ENCODE data around the gene SOST. TPM values are rescaled to one million over a fixed set of nuclear protein-coding genes. Genes with fewer than 3 reads are reported as not detected.

Gene SOST
- total and polyA plus RNA-seq, 2 donors (not counting 1 experiment from before 2014, with no cell fraction given) = not detected

GRCh38 chr17:43787728-43788127 is 29.1 kb upstream of the SOST start:
- POLR2A ChIA-PET = no interaction called here
- CTCF ChIA-PET = interaction anchor here (1.5 to 1.6 kb wide), 2 partner anchors 21 to 28 kb away, joined by 3 to 13 read pairs; no protein-coding TSS in a partner anchor
- Histone ChIP-seq H3K4me2 (replicated peaks; ENCODE audit: low read depth, low read length, poor library complexity, severe bottlenecking) (no peak overlapping the region), H3K4me3 (ENCODE audit: control extremely low read depth in 1 of 5, extremely low read depth in 1 of 5, insufficient read depth in 1 of 5, low read depth in 2 of 5, low read length in 4 of 5) (no peak overlapping the region), H3K4me1 (ENCODE audit: control insufficient read depth in 2 of 2, insufficient read depth in 2 of 2, low read length in 2 of 2) (no peaks in the 10 kb centered on the region), H4K20me1 (ENCODE audit: control insufficient read depth, insufficient read depth, low read length, poor library complexity, severe bottlenecking) (no peaks in the 10 kb centered on the region), H3K79me2 (ENCODE audit: control insufficient read depth, insufficient read depth, low read length) (no peaks in the 10 kb centered on the region), H3K9me3 (ENCODE audit: control extremely low read depth in 1 of 3, control insufficient read depth in 2 of 3, insufficient read depth in 1 of 3, low read length in 2 of 3) (no peaks in the 10 kb centered on the region), H2AFZ (ENCODE audit: insufficient read depth, low read depth, low read length, poor library complexity, severe bottlenecking) (no peak overlapping the region), H3K9ac (ENCODE audit: low read length) (no peak overlapping the region), H3K27me3 (replicated peaks in 1 of 4; ENCODE audit: control extremely low read depth in 1 of 4, control insufficient read depth in 3 of 4, insufficient read depth in 4 of 4, low read length in 3 of 4) (peaks cover 0 to 16% (median 6%) of the 10 kb centered on the region in 4 experiments), H3K27ac (ENCODE audit: low read length in 2 of 2) (no peak overlapping the region), H3K36me3 (replicated peaks in 1 of 2; ENCODE audit: control extremely low read depth in 1 of 2, control insufficient read depth in 1 of 2, extremely low read depth in 1 of 2, insufficient read depth in 2 of 2, low read length in 1 of 2) (no peaks in the 10 kb centered on the region)
- intact Hi-C loops (cut with micrococcal nuclease) = no loop called here
- no peak overlapping the region for H3K4me3 Mint-ChIP-seq
- H3K9me3 Mint-ChIP-seq (ENCODE audit: insufficient read depth) = peaks cover 2% of the 10 kb centered on the region
- TF ChIP-seq CTCF (IDR thresholded peaks at IDR 0.05) (no peak), EZH2 (IDR thresholded peaks at IDR 0.05; ENCODE audit: borderline replicate concordance, insufficient read depth, low read depth, low read length, poor library complexity, severe bottlenecking) (no peak)
- no peak for DNase-seq
- no CpG with 5 or more reads among the region's 2 CpGs for WGBS (ENCODE audit: insufficient coverage)
- peaks cover 38% of the 10 kb centered on the region for H3K27me3 Mint-ChIP-seq
- no peak overlapping the region for H3K27ac Mint-ChIP-seq
- H3K4me1 Mint-ChIP-seq = peaks cover 6% of the 10 kb centered on the region
- no peak for ATAC-seq (ENCODE audit: low read depth)

- H3K9me3 ChIP-seq (ENCODE audit: control extremely low read depth in 1 of 3, control insufficient read depth in 2 of 3, insufficient read depth in 1 of 3, low read length in 2 of 3) = no peaks in the 10 kb centered on the region
- H3K4me1 ChIP-seq (ENCODE audit: control insufficient read depth in 2 of 2, insufficient read depth in 2 of 2, low read length in 2 of 2) = peaks cover 1 to 3% of the 10 kb centered on the region in 2 donors
- ChIA-PET CTCF (no interaction called here), POLR2A (no interaction called here)
- no peak overlapping the region for H3K4me3 ChIP-seq (ENCODE audit: control extremely low read depth in 1 of 5, extremely low read depth in 1 of 5, insufficient read depth in 1 of 5, low read depth in 2 of 5, low read length in 4 of 5)
- intact Hi-C loops (cut with micrococcal nuclease) = no loop called here
- no peaks in the 10 kb centered on the region for H3K9me3 Mint-ChIP-seq (ENCODE audit: insufficient read depth)
- peaks cover 49% of the 10 kb centered on the region for H3K27me3 Mint-ChIP-seq
- H3K27ac ChIP-seq (ENCODE audit: low read length in 2 of 2) = no peak overlapping the region
- no peaks in the 10 kb centered on the region for H3K79me2 ChIP-seq (ENCODE audit: control insufficient read depth, insufficient read depth, low read length)
- H3K9ac ChIP-seq (ENCODE audit: low read length) = no peak overlapping the region
- H3K4me2 ChIP-seq (replicated peaks; ENCODE audit: low read depth, low read length, poor library complexity, severe bottlenecking) = no peak overlapping the region
- no peaks in the 10 kb centered on the region for H3K4me1 Mint-ChIP-seq
- H3K27ac Mint-ChIP-seq = no peak overlapping the region
- no peak for ATAC-seq (ENCODE audit: low read depth)
- no peaks in the 10 kb centered on the region for H4K20me1 ChIP-seq (ENCODE audit: control insufficient read depth, insufficient read depth, low read length, poor library complexity, severe bottlenecking)
- H3K27me3 ChIP-seq (replicated peaks in 1 of 4; ENCODE audit: control extremely low read depth in 1 of 4, control insufficient read depth in 3 of 4, insufficient read depth in 4 of 4, low read length in 3 of 4) = peaks cover 0 to 28% (median 11%) of the 10 kb centered on the region in 4 experiments
- no peak overlapping the region for H3K4me3 Mint-ChIP-seq
- TF ChIP-seq CTCF (IDR thresholded peaks at IDR 0.05) (no peak), EZH2 (IDR thresholded peaks at IDR 0.05; ENCODE audit: borderline replicate concordance, insufficient read depth, low read depth, low read length, poor library complexity, severe bottlenecking) (no peak)
- 60% methylated on average over 1 of the region's 5 CpGs for WGBS (ENCODE audit: insufficient coverage)
- DNase-seq = no peak
- H3K36me3 ChIP-seq (replicated peaks in 1 of 2; ENCODE audit: control extremely low read depth in 1 of 2, control insufficient read depth in 1 of 2, extremely low read depth in 1 of 2, insufficient read depth in 2 of 2, low read length in 1 of 2) = no peaks in the 10 kb centered on the region
- no peak overlapping the region for H2AFZ ChIP-seq (ENCODE audit: insufficient read depth, low read depth, low read length, poor library complexity, severe bottlenecking)
These were observed 26.1 kb upstream of the SOST start for GRCh38 chr17:43784628-43785101.

Data from B cell (primary cell).